ENCODE data around the gene C3orf85. TPM values are rescaled to one million over a fixed set of nuclear protein-coding genes. Genes with fewer than 3 reads are reported as not detected.

Gene C3orf85
- total and polyA plus RNA-seq, 10 donors = not detected

- no peaks in the 10 kb centered on the region for H3K27me3 ChIP-seq (replicated peaks in 1 of 7)
- no peak for DNase-seq
Measured at GRCh38 chr3:109155828-109156227, 19.3 kb downstream of the C3orf85 start.

GRCh38 chr3:109161487-109162123, 25.1 kb downstream of the C3orf85 start:
- intact Hi-C loops (cut with DNase I; ENCODE audit: low total_unique reads) = no loop called here
- TF ChIP-seq CTCF (IDR thresholded peaks at IDR 0.05 in 8 of 11, conservative IDR thresholded peaks at IDR 0.05 in 3 of 11) = no peak

More at GRCh38 chr3:109155828-109156227, 19.3 kb downstream of the C3orf85 start:
- no peaks in the 10 kb centered on the region for H3K36me3 ChIP-seq
- H3K27ac ChIP-seq = no peak overlapping the region
- WGBS, 5 donors = 62 to 84% (median 83%) methylated on average over 1 of the region's 1 CpG
- intact Hi-C loops (cut with DNase I; ENCODE audit: low total_unique reads) = no loop called here
- no peaks in the 10 kb centered on the region for H3K4me1 ChIP-seq
- peaks cover 0 to 8% (median 2%) of the 10 kb centered on the region in 8 donors for H3K9me3 ChIP-seq
- H3K4me3 ChIP-seq = no peak overlapping the region
- TF ChIP-seq CTCF (IDR thresholded peaks at IDR 0.05 in 8 of 11, conservative IDR thresholded peaks at IDR 0.05 in 3 of 11) = no peak
- TF ChIP-seq POLR2AphosphoS5 (IDR thresholded peaks at IDR 0.05) = no peak
- TF ChIP-seq POLR2A (IDR thresholded peaks at IDR 0.05) = no peak

GRCh38 chr3:109165905-109166304, 29.4 kb downstream of the C3orf85 start:
- TF ChIP-seq POLR2A (IDR thresholded peaks at IDR 0.05) (no peak), POLR2AphosphoS5 (IDR thresholded peaks at IDR 0.05) (no peak)
- Histone ChIP-seq H3K27ac (no peak overlapping the region), H3K4me1 (no peaks in the 10 kb centered on the region), H3K27me3 (replicated peaks in 1 of 7) (no peaks in the 10 kb centered on the region), H3K4me3 (no peak overlapping the region), H3K36me3 (no peaks in the 10 kb centered on the region), H3K9me3 (no peaks in the 10 kb centered on the region)
- intact Hi-C loops (cut with DNase I; ENCODE audit: low total_unique reads) = no loop called here
- WGBS, 5 donors = 83 to 94% (median 89%) methylated on average over 4 of the region's 4 CpGs
- DNase-seq = no peak

More at GRCh38 chr3:109161487-109162123, 25.1 kb downstream of the C3orf85 start:
- H3K27me3 ChIP-seq (replicated peaks in 1 of 7) = no peaks in the 10 kb centered on the region
- H3K27ac ChIP-seq = no peak overlapping the region
- WGBS, 5 donors = 40 to 86% (median 51%) methylated on average over 2 of the region's 2 CpGs
- no peak for DNase-seq
- no peaks in the 10 kb centered on the region for H3K36me3 ChIP-seq
- H3K4me3 ChIP-seq = no peak overlapping the region
- no peaks in the 10 kb centered on the region for H3K4me1 ChIP-seq
- peaks cover 0 to 8% (median 2%) of the 10 kb centered on the region in 8 donors for H3K9me3 ChIP-seq

GRCh38 chr3:109171479-109171878, 35.0 kb downstream of the C3orf85 start:
- TF ChIP-seq CTCF (IDR thresholded peaks at IDR 0.05 in 8 of 11, conservative IDR thresholded peaks at IDR 0.05 in 3 of 11) (no peak), POLR2A (IDR thresholded peaks at IDR 0.05) (no peak), POLR2AphosphoS5 (IDR thresholded peaks at IDR 0.05) (no peak)
- Histone ChIP-seq H3K4me1 (no peaks in the 10 kb centered on the region), H3K27me3 (replicated peaks in 1 of 7) (no peaks in the 10 kb centered on the region), H3K4me3 (no peak overlapping the region), H3K36me3 (no peaks in the 10 kb centered on the region), H3K9me3 (no peaks in the 10 kb centered on the region), H3K27ac (no peak overlapping the region)
- DNase-seq = no peak
- intact Hi-C loops (cut with DNase I; ENCODE audit: low total_unique reads) = no loop called here
- 62 to 91% (median 87%) methylated on average over 3 of the region's 3 CpGs for WGBS, 5 donors

Measured in spleen (tissue), 11 donors.